ENCODE results near the gene PTCH1. TPM values are rescaled to one million over a fixed set of nuclear protein-coding genes. Genes with fewer than 3 reads are reported as not detected.

Gene PTCH1
- total and polyA plus RNA-seq, 2 experiments from 2014 or later, result 36.8 to 44.1 TPM

DNA sequence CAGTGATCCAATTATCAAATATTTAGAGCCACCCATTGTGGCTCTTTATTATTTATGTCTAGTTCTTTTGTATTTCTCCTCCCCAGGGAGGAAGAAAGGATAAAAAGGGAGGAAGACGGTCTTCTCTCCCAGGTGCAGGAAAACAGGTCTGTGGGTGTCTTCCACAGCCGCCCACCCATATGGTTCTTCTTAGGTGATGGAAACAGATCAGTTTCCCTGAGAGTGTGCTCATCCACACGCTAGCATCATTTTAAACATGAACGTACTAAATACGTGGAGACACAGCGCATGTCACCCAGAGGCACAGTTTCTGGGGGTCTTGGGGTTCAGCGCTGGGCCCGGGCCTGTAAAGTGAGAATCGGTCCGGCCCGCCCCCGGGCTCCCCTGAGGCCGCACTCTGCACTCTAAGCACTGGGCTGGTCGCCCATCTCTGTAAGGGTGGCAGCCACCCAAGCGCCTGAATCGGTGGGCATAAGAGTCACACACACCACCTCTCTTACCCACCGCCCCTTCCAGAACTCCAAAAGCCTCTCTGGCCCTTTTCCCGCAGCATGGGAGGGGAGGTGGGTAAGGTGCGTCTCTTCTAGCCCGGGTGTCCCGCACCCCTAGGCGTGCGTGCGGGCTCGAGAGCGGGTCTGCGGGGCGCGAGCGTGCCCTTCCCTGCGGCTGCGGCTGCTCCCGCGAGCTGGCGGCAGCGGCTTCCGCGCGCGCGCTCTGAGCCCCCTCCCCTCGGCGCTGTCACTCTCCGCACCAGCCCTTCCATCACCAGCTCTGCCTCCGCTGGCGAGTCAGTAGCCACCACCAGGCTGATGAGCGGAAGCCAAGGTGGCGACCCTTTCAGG is 1.3 kb downstream of the PTCH1 start:
- Histone ChIP-seq H3K36me3 (replicated peaks; ENCODE audit: insufficient read depth, low read depth) (no peaks in the 10 kb centered on the region), H3K9me2 (replicated peaks; ENCODE audit: insufficient read depth) (no peaks in the 10 kb centered on the region), H4K20me1 (ENCODE audit: insufficient read depth, poor library complexity, severe bottlenecking) (no peaks in the 10 kb centered on the region), H3K27ac (peak overlapping the region; percentile 100), H3K9me3 (ENCODE audit: low read depth) (no peaks in the 10 kb centered on the region), H3K4me3 (peak overlapping the region; percentile 74), H2AFZ (no peak overlapping the region), H3K4me1 (ENCODE audit: insufficient read depth) (peaks cover 12% of the 10 kb centered on the region), H3K4me2 (peak overlapping the region; percentile 88), H3K27me3 (no peaks in the 10 kb centered on the region), H3K79me2 (peaks cover 51% of the 10 kb centered on the region)
- peak; percentile 55 for DNase-seq (ENCODE audit: low spot score)
- TF ChIP-seq, protein P1, sequence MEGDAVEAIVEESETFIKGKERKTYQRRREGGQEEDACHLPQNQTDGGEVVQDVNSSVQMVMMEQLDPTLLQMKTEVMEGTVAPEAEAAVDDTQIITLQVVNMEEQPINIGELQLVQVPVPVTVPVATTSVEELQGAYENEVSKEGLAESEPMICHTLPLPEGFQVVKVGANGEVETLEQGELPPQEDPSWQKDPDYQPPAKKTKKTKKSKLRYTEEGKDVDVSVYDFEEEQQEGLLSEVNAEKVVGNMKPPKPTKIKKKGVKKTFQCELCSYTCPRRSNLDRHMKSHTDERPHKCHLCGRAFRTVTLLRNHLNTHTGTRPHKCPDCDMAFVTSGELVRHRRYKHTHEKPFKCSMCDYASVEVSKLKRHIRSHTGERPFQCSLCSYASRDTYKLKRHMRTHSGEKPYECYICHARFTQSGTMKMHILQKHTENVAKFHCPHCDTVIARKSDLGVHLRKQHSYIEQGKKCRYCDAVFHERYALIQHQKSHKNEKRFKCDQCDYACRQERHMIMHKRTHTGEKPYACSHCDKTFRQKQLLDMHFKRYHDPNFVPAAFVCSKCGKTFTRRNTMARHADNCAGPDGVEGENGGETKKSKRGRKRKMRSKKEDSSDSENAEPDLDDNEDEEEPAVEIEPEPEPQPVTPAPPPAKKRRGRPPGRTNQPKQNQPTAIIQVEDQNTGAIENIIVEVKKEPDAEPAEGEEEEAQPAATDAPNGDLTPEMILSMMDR (IDR thresholded peaks at IDR 0.05; ENCODE audit: poor library complexity), result no peak
- no peak for TF ChIP-seq EZH2phosphoT487 (IDR thresholded peaks at IDR 0.05; ENCODE audit: low read depth, severe bottlenecking, unreplicated experiment)
- TF ChIP-seq EZH2 (IDR thresholded peaks at IDR 0.05; ENCODE audit: borderline replicate concordance), result no peak
- WGBS (ENCODE audit: low lambda C conversion rate, missing lambda C conversion rate), result 5% methylated on average over 46 of the region's 48 CpGs

DNA sequence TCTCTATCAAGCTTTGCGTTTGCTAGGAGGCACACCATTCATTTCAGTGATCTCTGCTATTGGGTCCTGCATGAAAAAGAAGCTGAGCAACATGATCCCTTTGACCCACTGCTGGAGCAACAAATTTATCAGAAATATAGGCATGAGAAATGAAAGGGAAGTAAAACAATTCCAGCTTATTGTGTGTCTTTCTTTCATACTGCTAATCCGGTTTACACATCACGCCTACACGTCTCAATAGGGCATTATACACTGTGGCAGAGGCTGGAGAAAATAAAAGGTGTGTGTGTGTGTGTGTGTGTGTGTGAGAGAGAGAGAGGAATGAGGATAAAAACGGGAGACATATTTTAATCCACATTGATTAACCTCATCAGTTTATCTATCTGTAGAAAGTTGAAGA is 2.4 kb downstream of the PTCH1 start:
- no peaks in the 10 kb centered on the region for H3K9me3 ChIP-seq (ENCODE audit: low read depth)
- H3K27ac ChIP-seq, result peak overlapping the region; percentile 100
- 44% methylated on average over 5 of the region's 5 CpGs for WGBS (ENCODE audit: low lambda C conversion rate, missing lambda C conversion rate)
- TF ChIP-seq EZH2phosphoT487 (IDR thresholded peaks at IDR 0.05; ENCODE audit: low read depth, severe bottlenecking, unreplicated experiment) (no peak), EZH2 (IDR thresholded peaks at IDR 0.05; ENCODE audit: borderline replicate concordance) (no peak)
- TF ChIP-seq, protein P1 (IDR thresholded peaks at IDR 0.05; ENCODE audit: poor library complexity), result no peak
- H3K9me2 ChIP-seq (replicated peaks; ENCODE audit: insufficient read depth), result no peaks in the 10 kb centered on the region
- no peaks in the 10 kb centered on the region for H3K36me3 ChIP-seq (replicated peaks; ENCODE audit: insufficient read depth, low read depth)
- H3K79me2 ChIP-seq, result peaks cover 58% of the 10 kb centered on the region
- DNase-seq (ENCODE audit: low spot score), result no peak
- peaks cover 12% of the 10 kb centered on the region for H3K4me1 ChIP-seq (ENCODE audit: insufficient read depth)
- H3K27me3 ChIP-seq, result no peaks in the 10 kb centered on the region
- no peaks in the 10 kb centered on the region for H4K20me1 ChIP-seq (ENCODE audit: insufficient read depth, poor library complexity, severe bottlenecking)
- no peak overlapping the region for H2AFZ ChIP-seq
- peak overlapping the region; percentile 88 for H3K4me2 ChIP-seq
- H3K4me3 ChIP-seq, result peak overlapping the region; percentile 74

DNA sequence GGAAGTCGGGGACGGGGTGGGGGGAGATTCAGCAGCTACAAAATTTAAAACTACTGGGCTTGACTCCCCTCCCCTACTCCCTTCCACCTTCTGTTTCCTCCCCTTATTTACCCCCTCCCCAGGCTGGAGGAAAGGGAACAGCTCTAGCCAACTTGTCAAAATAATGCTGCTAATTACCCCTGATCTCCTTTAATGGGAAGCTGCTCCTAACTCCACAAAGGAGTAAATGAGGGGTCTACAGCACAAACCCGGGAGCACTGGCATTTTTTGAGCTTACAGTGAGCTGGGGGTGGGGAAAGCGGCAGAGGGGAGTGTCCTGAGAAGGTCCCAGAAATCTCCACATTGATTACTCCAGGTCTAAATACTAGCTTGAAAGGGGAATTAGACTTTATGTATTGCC is 3.1 kb downstream of the PTCH1 start:
- Histone ChIP-seq H3K4me2 (peak overlapping the region; percentile 88), H3K4me1 (ENCODE audit: insufficient read depth) (peaks cover 12% of the 10 kb centered on the region), H3K9me2 (replicated peaks; ENCODE audit: insufficient read depth) (no peaks in the 10 kb centered on the region), H4K20me1 (ENCODE audit: insufficient read depth, poor library complexity, severe bottlenecking) (no peaks in the 10 kb centered on the region), H3K36me3 (replicated peaks; ENCODE audit: insufficient read depth, low read depth) (no peaks in the 10 kb centered on the region), H3K79me2 (peaks cover 58% of the 10 kb centered on the region), H3K27me3 (no peaks in the 10 kb centered on the region), H3K4me3 (peak overlapping the region; percentile 74), H3K27ac (peak overlapping the region; percentile 100), H3K9me3 (ENCODE audit: low read depth) (no peaks in the 10 kb centered on the region), H2AFZ (no peak overlapping the region)
- no peak for DNase-seq (ENCODE audit: low spot score)
- WGBS (ENCODE audit: low lambda C conversion rate, missing lambda C conversion rate), result 35% methylated on average over 4 of the region's 4 CpGs
- TF ChIP-seq EZH2phosphoT487 (IDR thresholded peaks at IDR 0.05; ENCODE audit: low read depth, severe bottlenecking, unreplicated experiment) (no peak), EZH2 (IDR thresholded peaks at IDR 0.05; ENCODE audit: borderline replicate concordance) (no peak)
- TF ChIP-seq, protein P1 (IDR thresholded peaks at IDR 0.05; ENCODE audit: poor library complexity), result no peak

All from hepatocyte (in vitro differentiated cells).